Measurements from ENCODE around the gene NFATC4. TPM values are rescaled to one million over a fixed set of nuclear protein-coding genes. Genes with fewer than 3 reads are reported as not detected.

NFATC4 gene
- total and polyA plus RNA-seq, 2 donors (not counting 1 experiment from before 2014, with no cell fraction given), result 3.1 to 7.6 TPM

- no peaks in the 10 kb centered on the region for H3K4me1 Mint-ChIP-seq
- ATAC-seq (ENCODE audit: low read depth), result no peak
- no peaks in the 10 kb centered on the region for H3K9me3 Mint-ChIP-seq (ENCODE audit: insufficient read depth)
- no peak for DNase-seq
- no peak overlapping the region for H3K4me3 Mint-ChIP-seq
- intact Hi-C loops (cut with micrococcal nuclease), result no loop called here
- Histone ChIP-seq H3K4me3 (ENCODE audit: control extremely low read depth in 1 of 5, extremely low read depth in 1 of 5, insufficient read depth in 1 of 5, low read depth in 2 of 5, low read length in 4 of 5) (no peak overlapping the region), H4K20me1 (ENCODE audit: control insufficient read depth, insufficient read depth, low read length, poor library complexity, severe bottlenecking) (no peaks in the 10 kb centered on the region), H2AFZ (ENCODE audit: insufficient read depth, low read depth, low read length, poor library complexity, severe bottlenecking) (no peak overlapping the region), H3K9ac (ENCODE audit: low read length) (no peak overlapping the region), H3K9me3 (ENCODE audit: control extremely low read depth in 1 of 3, control insufficient read depth in 2 of 3, insufficient read depth in 1 of 3, low read length in 2 of 3) (no peaks in the 10 kb centered on the region), H3K27me3 (replicated peaks in 1 of 4; ENCODE audit: control extremely low read depth in 1 of 4, control insufficient read depth in 3 of 4, insufficient read depth in 4 of 4, low read length in 3 of 4) (peaks cover 0 to 43% (median 7%) of the 10 kb centered on the region in 4 experiments), H3K36me3 (replicated peaks in 1 of 2; ENCODE audit: control extremely low read depth in 1 of 2, control insufficient read depth in 1 of 2, extremely low read depth in 1 of 2, insufficient read depth in 2 of 2, low read length in 1 of 2) (no peaks in the 10 kb centered on the region), H3K4me1 (ENCODE audit: control insufficient read depth in 2 of 2, insufficient read depth in 2 of 2, low read length in 2 of 2) (peaks cover under 1% of the 10 kb centered on the region in 2 donors), H3K27ac (ENCODE audit: low read length in 2 of 2) (no peak overlapping the region), H3K79me2 (ENCODE audit: control insufficient read depth, insufficient read depth, low read length) (no peaks in the 10 kb centered on the region), H3K4me2 (replicated peaks; ENCODE audit: low read depth, low read length, poor library complexity, severe bottlenecking) (no peak overlapping the region)
- 81% methylated on average over 16 of the region's 16 CpGs for WGBS (ENCODE audit: insufficient coverage)
- CTCF ChIA-PET, result interaction anchor here (0.9 to 3.3 kb wide), 2 partner anchors 14 to 15 kb away, joined by 4 to 18 read pairs; partner anchors contain the start of genes CBLN3 and KHNYN
- POLR2A ChIA-PET, result no interaction called here
- H3K27ac Mint-ChIP-seq, result no peak overlapping the region
- peaks cover 34% of the 10 kb centered on the region for H3K27me3 Mint-ChIP-seq
- TF ChIP-seq EZH2 (IDR thresholded peaks at IDR 0.05; ENCODE audit: borderline replicate concordance, insufficient read depth, low read depth, low read length, poor library complexity, severe bottlenecking) (no peak), CTCF (IDR thresholded peaks at IDR 0.05) (no peak)
Observed at GRCh38 chr14:24416932-24417619, 49.1 kb downstream of the NFATC4 start.

GRCh38 chr14:24417832-24418491, 50.0 kb downstream of the NFATC4 start:
- CTCF ChIA-PET, result interaction anchor here (3.3 kb wide), 1 partner anchor 13 kb away, joined by 18 read pairs; the partner anchor contains the start of genes CBLN3 and KHNYN
- intact Hi-C loops (cut with micrococcal nuclease), result no loop called here
- H3K27me3 Mint-ChIP-seq, result peaks cover 34% of the 10 kb centered on the region
- Histone ChIP-seq H3K27ac (ENCODE audit: low read length in 2 of 2) (no peak overlapping the region), H3K79me2 (ENCODE audit: control insufficient read depth, insufficient read depth, low read length) (no peaks in the 10 kb centered on the region), H2AFZ (ENCODE audit: insufficient read depth, low read depth, low read length, poor library complexity, severe bottlenecking) (no peak overlapping the region), H3K36me3 (replicated peaks in 1 of 2; ENCODE audit: control extremely low read depth in 1 of 2, control insufficient read depth in 1 of 2, extremely low read depth in 1 of 2, insufficient read depth in 2 of 2, low read length in 1 of 2) (no peaks in the 10 kb centered on the region), H3K9me3 (ENCODE audit: control extremely low read depth in 1 of 3, control insufficient read depth in 2 of 3, insufficient read depth in 1 of 3, low read length in 2 of 3) (no peaks in the 10 kb centered on the region), H3K9ac (ENCODE audit: low read length) (no peak overlapping the region), H3K4me2 (replicated peaks; ENCODE audit: low read depth, low read length, poor library complexity, severe bottlenecking) (no peak overlapping the region), H4K20me1 (ENCODE audit: control insufficient read depth, insufficient read depth, low read length, poor library complexity, severe bottlenecking) (no peaks in the 10 kb centered on the region), H3K4me3 (ENCODE audit: control extremely low read depth in 1 of 5, extremely low read depth in 1 of 5, insufficient read depth in 1 of 5, low read depth in 2 of 5, low read length in 4 of 5) (no peak overlapping the region), H3K4me1 (ENCODE audit: control insufficient read depth in 2 of 2, insufficient read depth in 2 of 2, low read length in 2 of 2) (peaks cover 7 to 9% of the 10 kb centered on the region in 2 donors), H3K27me3 (replicated peaks in 1 of 4; ENCODE audit: control extremely low read depth in 1 of 4, control insufficient read depth in 3 of 4, insufficient read depth in 4 of 4, low read length in 3 of 4) (peaks cover 0 to 43% (median 7%) of the 10 kb centered on the region in 4 experiments)
- 92% methylated on average over 6 of the region's 6 CpGs for WGBS (ENCODE audit: insufficient coverage)
- DNase-seq (no peak), ATAC-seq (ENCODE audit: low read depth) (no peak)
- no peak overlapping the region for H3K4me3 Mint-ChIP-seq
- POLR2A ChIA-PET, result no interaction called here
- H3K4me1 Mint-ChIP-seq, result no peaks in the 10 kb centered on the region
- no peaks in the 10 kb centered on the region for H3K9me3 Mint-ChIP-seq (ENCODE audit: insufficient read depth)
- no peak overlapping the region for H3K27ac Mint-ChIP-seq
- TF ChIP-seq CTCF (IDR thresholded peaks at IDR 0.05) (no peak), EZH2 (IDR thresholded peaks at IDR 0.05; ENCODE audit: borderline replicate concordance, insufficient read depth, low read depth, low read length, poor library complexity, severe bottlenecking) (no peak)

Data from B cell (primary cell).